NCI-H146 treated with DMSO at 0.1 percent for 48 hours (cell line): ENCODE results near the gene NANP.
"Not testable (repeated sequence)": the region's sequence is repeated elsewhere in the genome, so short reads cannot be mapped to it uniquely, and the experiment has no call there.

ENCODE experiments used
- DNase-seq: peaks from one replicate; lab custom pipeline; 2025; ENCODE audit not compliant: unreplicated experiment; lab: John Stamatoyannopoulos, UW

The NANP gene

DNA sequence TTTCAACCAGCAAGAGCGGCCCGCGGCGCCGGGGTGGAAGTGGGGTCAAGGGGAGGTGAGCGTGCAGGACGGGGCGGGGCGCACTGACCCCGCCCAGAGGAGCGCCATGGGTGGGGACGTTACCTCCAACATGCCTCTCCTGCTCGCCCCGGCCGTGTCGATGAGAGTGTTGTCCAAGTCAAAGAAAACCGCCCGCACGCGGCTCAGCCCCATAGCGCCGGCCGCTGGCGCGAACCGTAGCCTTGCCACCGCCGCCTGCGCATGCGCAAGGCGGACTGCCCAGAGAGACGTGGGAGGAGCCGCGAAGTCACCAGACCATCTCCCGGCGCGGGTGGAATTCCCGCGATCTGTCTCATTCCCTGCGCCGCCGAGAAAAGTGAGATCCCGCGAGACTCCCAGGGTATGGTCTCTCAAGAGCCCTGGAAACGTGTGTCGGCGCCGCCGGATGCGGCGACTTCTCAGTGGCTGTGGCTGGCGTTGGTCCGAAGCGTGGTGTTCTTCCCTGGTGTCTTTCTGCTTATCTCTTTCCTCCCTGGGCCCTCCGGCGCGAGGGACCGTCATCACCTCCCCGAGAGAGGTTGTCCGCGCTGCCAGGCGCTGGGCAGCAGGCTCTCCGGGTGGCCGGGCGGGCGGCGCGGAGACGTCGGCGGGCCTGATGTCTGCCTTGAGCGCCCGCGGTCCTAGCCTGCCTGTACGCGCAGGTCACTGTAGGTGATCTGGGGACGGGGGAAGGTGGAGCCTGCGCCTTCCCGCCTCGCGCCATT lies at the start of gene NANP:
Gene NANP (minus strand): TSS at position 279 of the 764 bp plus-strand sequence. CDS start 66 bp downstream, at position 213.
- peak; percentile 96 for DNase-seq

DNA sequence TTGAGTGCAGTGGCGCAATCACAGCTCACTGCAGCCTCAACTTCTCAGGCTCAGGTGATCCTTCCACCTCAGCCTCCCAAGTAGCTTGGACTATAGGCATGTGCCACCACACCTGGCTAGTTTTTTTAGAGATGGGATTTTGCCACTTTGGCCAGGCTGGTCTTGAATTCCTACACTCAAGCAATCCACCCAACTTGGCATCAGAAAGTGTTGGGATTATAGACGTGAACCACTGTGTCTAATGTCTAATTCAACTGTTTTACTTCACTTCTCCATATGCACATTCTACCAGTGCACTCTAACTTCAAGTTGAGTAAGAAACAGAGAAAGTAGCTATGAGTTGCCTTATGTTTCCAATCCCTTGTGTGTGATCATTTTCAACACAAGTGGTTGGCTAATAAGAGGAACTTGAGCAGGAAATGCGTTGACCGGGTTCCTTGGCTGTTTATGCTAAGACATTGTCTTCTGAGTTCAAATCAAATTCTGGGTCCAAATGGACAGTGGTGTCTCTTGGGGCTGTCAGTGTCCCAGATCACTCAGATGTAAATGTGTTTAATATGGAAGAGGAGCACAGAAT lies 48.9 kb upstream of the NANP start:
- DNase-seq = no peak

- DNase-seq = no peak
These were observed 46.1 kb upstream of the NANP start for GRCh38 chr20:25669826-25670422.

- no peak for DNase-seq
These were observed 44.6 kb upstream of the NANP start for GRCh38 chr20:25668446-25668845.

DNA sequence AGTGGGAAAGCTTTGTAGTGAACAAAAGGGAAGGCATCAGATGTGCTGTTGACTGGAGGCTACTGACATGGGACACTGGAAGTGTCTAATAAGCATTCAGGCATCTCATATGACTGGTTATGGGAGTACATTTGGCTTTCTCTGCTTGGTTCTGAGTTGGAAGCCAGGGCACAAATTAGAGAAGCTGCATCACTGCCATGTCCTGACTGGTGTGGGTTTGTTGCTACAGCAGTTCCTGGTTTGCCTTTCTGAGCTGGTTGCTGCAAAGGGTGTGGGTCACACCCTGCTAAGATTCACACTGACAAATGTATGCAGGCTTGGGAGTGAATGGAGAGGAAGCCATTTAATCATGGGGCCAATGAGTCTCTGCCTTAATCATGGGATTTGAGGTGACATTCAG lies 36.2 kb upstream of the NANP start:
- DNase-seq = no peak

DNA sequence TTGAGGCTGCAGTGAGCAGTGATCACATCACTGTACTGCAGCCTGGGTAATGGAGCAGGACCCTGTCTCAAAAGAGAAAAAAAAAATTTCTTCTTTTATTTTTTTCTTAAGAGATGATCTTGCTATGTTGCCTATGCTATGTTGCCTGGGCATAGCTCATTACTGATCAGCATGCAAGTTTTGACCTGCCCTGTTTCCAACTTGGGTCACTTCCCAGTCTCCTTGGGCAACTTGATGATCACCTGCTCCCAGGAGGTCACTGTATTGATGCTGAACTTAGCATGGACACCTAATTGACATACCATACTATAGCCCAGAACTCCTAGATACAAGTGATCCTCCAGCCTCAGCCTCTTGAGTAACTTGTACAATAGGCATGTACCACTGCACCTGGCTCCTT lies 30.7 kb upstream of the NANP start:
- DNase-seq = no peak

- DNase-seq = not testable (repeated sequence)
These were observed 29.1 kb upstream of the NANP start for GRCh38 chr20:25652866-25653265.

- no peak for DNase-seq
These were observed 21.0 kb upstream of the NANP start for GRCh38 chr20:25644814-25645213.

GRCh38 chr20:25643716-25644115 lies 19.9 kb upstream of the NANP start:
- DNase-seq = no peak

- no peak for DNase-seq
These were observed 13.4 kb upstream of the NANP start for GRCh38 chr20:25637247-25637646.

DNA sequence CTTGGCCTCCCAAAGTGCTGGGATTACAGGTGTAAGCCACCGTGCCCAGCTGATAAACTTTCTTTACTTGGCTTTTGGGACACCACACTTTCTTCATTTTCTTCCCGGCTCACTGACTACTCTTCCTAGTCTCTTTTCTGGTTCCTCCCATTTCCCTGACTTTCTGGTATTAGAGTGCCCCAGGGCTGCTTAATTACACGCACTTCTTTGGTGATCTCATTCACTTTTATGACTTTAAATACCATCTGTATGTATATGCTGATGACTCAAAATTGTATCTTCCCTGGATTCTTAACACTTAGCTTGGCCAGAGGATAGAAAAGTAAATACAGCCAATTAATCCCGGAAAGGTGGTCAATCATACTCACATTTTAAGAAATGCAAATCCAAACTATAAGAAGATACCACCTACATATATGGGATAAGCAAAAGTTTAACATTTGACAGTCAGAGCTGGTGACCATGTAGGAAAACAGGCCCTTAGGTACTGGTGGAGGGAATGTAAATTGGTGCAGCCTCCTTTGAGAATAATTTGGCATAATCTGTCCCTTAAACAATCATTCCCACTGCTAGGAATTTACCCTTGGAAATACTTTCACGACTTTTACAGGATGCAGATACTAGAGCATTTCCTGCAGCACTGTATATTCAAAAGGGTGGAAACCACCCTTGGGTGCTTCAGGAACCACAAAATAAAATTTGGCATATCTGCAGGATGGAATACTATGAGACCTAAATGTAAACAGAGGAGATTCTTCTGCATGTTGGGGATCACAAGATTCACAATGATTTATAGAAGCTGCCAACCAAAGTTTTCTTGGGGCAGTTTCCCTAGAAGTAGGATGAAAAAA lies 9.4 kb upstream of the NANP start:
- no peak for DNase-seq

DNA sequence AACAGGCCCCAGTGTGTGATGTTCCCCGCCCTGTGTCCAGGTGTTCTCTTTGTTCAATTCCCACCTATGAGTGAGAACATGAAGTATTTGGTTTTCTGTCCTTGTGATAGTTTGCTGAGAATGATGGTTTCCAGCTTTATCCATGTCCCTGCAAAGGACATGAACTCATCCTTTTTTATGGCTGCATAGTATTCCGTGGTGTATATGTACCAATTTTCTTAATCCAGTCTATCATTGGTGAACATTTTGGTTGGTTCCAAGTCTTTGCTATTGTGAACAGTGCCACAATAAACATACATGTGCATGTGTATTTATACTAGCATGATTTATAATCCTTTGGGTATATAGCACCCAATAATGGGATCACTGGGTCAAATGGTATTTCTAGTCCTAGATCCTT lies 6.8 kb upstream of the NANP start:
- not testable (repeated sequence) for DNase-seq

- no peak for DNase-seq
These were observed 6.1 kb upstream of the NANP start for GRCh38 chr20:25629816-25630499.

DNA sequence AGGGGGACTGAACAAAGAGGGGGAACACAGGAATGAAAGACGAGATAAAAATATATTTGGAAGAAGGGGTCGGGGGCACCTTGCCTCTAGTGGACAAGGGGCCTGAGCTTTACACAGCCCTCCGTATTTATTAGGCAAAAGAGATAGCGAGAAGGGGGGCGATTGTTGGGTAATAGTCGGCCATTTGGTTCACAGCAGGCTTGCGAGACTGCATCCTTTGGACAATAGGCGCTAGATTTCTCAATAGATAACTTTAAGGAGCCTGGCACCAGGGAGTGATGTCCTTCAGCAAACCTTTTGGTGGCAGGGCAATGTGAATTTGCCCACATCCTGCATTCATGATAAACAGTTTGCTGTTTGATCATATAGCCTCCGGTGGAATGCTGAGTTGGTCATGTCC lies 3.0 kb upstream of the NANP start:
- no peak for DNase-seq

GRCh38 chr20:25624500-25624939 lies 706 bp upstream of the NANP start:
- no peak for DNase-seq

- DNase-seq = peak; percentile 45
These were observed 534 bp downstream of the NANP start for GRCh38 chr20:25623225-25623735.

- DNase-seq = no peak
These were observed 1.2 kb downstream of the NANP start for GRCh38 chr20:25622450-25623224.

DNA sequence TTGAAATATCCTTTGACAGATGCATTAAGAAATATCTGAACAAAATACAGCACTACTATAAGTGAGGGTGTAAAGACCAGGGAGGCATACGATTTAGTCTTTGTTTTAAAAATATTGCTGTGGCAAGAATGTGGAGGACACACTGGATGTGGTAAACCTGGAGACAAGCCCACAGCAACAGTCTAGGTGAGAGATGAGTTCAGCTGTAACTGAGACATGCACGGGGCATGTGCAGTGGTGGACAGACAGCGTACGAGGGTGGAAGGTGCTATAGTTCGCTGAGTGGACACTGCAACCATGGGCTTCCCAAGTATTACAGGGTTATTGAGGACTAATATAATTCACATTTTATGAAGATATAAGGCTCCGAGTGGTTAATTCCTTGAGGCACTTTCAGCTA lies 1.8 kb downstream of the NANP start:
- DNase-seq = no peak

- DNase-seq = no peak
These were observed 4.3 kb downstream of the NANP start for GRCh38 chr20:25619514-25619913.

GRCh38 chr20:25608774-25609173 lies 15.0 kb downstream of the NANP start:
- no peak for DNase-seq
